OCI-LY3 (cell line): ENCODE results near the gene ZNF41.
"Not testable (repeated sequence)": the region's sequence is repeated elsewhere in the genome, so short reads cannot be mapped to it uniquely, and the experiment has no call there.

ENCODE experiments used
- H2AFZ ChIP-seq: fragments of 200-600, 300-600 bp; shearing (Covaris generic); 2 replicates; pipeline ENCODE4 v1.6.0; 2014; ENCODE audit warnings: antibody characterized with exemption, low read depth, low read length
- H3K27ac ChIP-seq: fragments of 200-600, 300-600 bp; sonication (generic); 2 replicates; pipeline ENCODE4 v1.5.1; 2014; ENCODE audit warnings: mild to moderate bottlenecking, low read length, moderate library complexity, mixed read lengths
- H3K27me3 ChIP-seq: fragments of 200-600, 300-600 bp; sonication (generic); 2 replicates; pipeline ENCODE4 v1.6.1; 2014; ENCODE audit warnings: low read depth, low read length, mixed read lengths
- H3K36me3 ChIP-seq: fragments of 200-600, 300-600 bp; sonication (generic); replicated peaks from 2 replicates; pipeline ENCODE3; 2014; ENCODE audit warnings: low read depth, low read length, mixed read lengths
- H3K4me1 ChIP-seq: fragments of 300-600, 200-600 bp; sonication (generic); 2 replicates; pipeline ENCODE4 v1.6.1; 2014; ENCODE audit warnings: low read length, mixed read lengths
- H3K4me2 ChIP-seq: fragments of 200-600, 300-600 bp; sonication (generic); 2 replicates; pipeline ENCODE4 v1.6.1; 2014; ENCODE audit warnings: low read length, mixed read lengths
- H3K4me3 ChIP-seq: fragments of 300-600, 200-600 bp; sonication (generic); 2 replicates; pipeline ENCODE4 v1.5.1; 2014; ENCODE audit warnings: antibody characterized with exemption, mild to moderate bottlenecking, low read length, moderate library complexity
- H3K79me2 ChIP-seq: fragments of 300-600, 200-600 bp; shearing (Covaris generic); 2 replicates; pipeline ENCODE4 v1.6.1; 2014; ENCODE audit warnings: mild to moderate bottlenecking, low read length, mixed read lengths
- H3K9ac ChIP-seq: fragments of 300-600, 200-600 bp; shearing (Covaris generic); 2 replicates; pipeline ENCODE4 v1.6.0; 2014; ENCODE audit warnings: mild to moderate bottlenecking, low read length, moderate library complexity
- H3K9me3 ChIP-seq: fragments of 200-600, 300-600 bp; shearing (Covaris generic); 2 replicates; pipeline ENCODE4 v1.6.1; 2014; ENCODE audit warnings: low read length, mixed read lengths; ENCODE audit not compliant: insufficient read depth
- H4K20me1 ChIP-seq: fragments of 200-600, 300-600 bp; sonication (generic); 2 replicates; pipeline ENCODE4 v1.6.1; 2016; ENCODE audit warnings: low read length, mixed read lengths; ENCODE audit not compliant: insufficient read depth
- EZH2phosphoT487 ChIP-seq: fragments of 200-600 bp; shearing (Covaris generic); IDR thresholded peaks from 2 replicates; pipeline ENCODE4 v1.6.1; 2018; ENCODE audit warnings: antibody characterized with exemption, mixed run types, low read depth
- TF ChIP-seq, protein P1 (sequence below): fragments of 200-600, 300-600 bp; sonication (generic); IDR thresholded peaks from 2 replicates; pipeline ENCODE4 v1.5.1; 2014; ENCODE audit warnings: antibody characterized with exemption, low read length, low read depth

ZNF41 gene

DNA sequence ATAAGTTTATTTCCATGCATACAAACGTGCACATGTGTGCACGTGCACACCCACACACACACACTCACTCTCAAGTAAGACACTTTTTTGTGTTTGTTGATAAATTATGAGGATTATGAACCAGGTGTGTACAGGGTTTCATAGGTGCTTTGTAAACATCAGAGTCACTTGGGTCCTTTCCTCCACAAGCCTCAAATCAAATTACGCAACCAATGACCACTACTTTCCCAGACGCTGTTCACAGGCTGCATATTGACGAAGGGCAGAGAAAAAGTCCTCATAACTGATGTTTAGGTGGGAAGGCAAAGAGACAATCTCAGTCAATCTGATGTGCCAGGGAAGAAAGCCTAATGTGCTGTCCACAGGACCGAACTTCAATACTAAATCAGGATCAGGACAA, 29.4 kb upstream of the ZNF41 start:
- not testable (repeated sequence) for H3K79me2 ChIP-seq, H3K27me3 ChIP-seq, H4K20me1 ChIP-seq, H2AFZ ChIP-seq, H3K9me3 ChIP-seq, H3K36me3 ChIP-seq
- peaks cover 15% of the 10 kb centered on the region for H3K4me1 ChIP-seq
- H3K9ac ChIP-seq, result peak overlapping the region; percentile 20; the same call in 1 of the 2 replicates
- H3K27ac ChIP-seq, result peak overlapping the region; percentile 56
- peak overlapping the region; percentile 51 for H3K4me3 ChIP-seq
- peak overlapping the region; percentile 55 for H3K4me2 ChIP-seq

DNA sequence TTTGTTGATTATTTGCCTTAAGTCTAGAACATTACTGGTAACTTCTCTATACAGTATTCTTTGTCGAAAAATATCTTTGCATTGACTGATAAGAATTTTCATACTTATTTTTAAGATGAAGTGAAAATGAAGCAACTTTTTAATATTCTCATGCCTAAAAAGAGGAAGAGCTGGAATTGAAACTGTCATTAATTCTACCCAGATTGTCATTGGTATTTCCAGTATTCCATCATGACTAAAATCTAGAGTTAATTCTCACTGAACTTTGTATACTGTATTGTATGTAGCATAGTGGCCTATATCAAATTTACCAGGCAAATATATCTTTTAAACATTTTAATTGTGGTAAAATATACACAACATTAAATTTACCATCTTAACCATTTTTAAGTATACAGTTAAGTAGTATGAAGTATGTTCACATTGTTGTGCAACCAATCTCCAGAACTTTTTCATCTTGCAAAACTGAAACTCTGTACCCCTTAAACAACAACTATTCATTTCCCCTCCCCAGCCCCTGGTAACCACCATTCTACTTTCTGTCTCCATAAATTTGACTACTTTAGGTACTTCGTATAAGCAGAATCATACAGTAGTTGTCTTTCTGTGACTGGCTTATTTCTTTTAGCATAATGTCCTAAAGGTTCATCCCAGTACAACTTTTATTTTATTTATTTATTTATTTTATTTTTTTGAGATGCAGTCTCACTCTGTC, 24.3 kb upstream of the ZNF41 start:
- no peak overlapping the region; the same call in 1 of the 2 replicates for H3K27ac ChIP-seq

DNA sequence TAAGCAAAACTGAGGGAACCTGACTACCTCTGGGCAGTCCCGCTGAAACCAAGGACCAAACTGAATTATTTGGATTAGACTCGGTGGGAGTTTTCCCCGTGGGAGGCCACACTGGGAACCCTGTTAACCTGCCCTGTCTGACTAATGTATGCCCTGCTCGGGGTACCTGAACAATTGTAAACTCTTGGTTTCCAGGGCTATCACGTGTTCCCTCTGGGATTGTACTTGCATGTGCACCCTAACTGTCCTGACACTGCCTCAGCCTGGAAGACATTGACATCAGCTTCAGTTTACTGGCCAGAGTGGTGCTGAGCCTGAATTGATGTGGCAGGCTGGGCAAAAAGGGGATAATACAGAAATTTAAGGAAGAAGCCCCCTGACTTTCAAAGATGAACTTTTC, 20.1 kb upstream of the ZNF41 start:
- Histone ChIP-seq H3K27ac (no peak overlapping the region), H3K4me1 (peaks cover 27% of the 10 kb centered on the region), H3K4me2 (peak overlapping the region; percentile 55), H3K9me3 (no peaks in the 10 kb centered on the region), H4K20me1 (no peaks in the 10 kb centered on the region), H3K79me2 (no peaks in the 10 kb centered on the region), H3K4me3 (no peak overlapping the region), H2AFZ (no peak overlapping the region), H3K36me3 (peaks cover 2% of the 10 kb centered on the region), H3K9ac (no peak overlapping the region), H3K27me3 (no peaks in the 10 kb centered on the region)
- TF ChIP-seq EZH2phosphoT487, result no peak
- TF ChIP-seq, protein P1, sequence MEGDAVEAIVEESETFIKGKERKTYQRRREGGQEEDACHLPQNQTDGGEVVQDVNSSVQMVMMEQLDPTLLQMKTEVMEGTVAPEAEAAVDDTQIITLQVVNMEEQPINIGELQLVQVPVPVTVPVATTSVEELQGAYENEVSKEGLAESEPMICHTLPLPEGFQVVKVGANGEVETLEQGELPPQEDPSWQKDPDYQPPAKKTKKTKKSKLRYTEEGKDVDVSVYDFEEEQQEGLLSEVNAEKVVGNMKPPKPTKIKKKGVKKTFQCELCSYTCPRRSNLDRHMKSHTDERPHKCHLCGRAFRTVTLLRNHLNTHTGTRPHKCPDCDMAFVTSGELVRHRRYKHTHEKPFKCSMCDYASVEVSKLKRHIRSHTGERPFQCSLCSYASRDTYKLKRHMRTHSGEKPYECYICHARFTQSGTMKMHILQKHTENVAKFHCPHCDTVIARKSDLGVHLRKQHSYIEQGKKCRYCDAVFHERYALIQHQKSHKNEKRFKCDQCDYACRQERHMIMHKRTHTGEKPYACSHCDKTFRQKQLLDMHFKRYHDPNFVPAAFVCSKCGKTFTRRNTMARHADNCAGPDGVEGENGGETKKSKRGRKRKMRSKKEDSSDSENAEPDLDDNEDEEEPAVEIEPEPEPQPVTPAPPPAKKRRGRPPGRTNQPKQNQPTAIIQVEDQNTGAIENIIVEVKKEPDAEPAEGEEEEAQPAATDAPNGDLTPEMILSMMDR, result no peak

More for the DNA sequence above, 24.3 kb upstream of the ZNF41 start:
- TF ChIP-seq, protein P1, result no peak
- no peak for TF ChIP-seq EZH2phosphoT487
- peaks cover 2% of the 10 kb centered on the region for H3K36me3 ChIP-seq
- H3K4me3 ChIP-seq, result no peak overlapping the region
- H4K20me1 ChIP-seq, result no peaks in the 10 kb centered on the region
- H3K9ac ChIP-seq, result no peak overlapping the region
- peaks cover 19% of the 10 kb centered on the region for H3K4me1 ChIP-seq
- H2AFZ ChIP-seq, result no peak overlapping the region
- H3K27me3 ChIP-seq, result no peaks in the 10 kb centered on the region
- no peaks in the 10 kb centered on the region for H3K79me2 ChIP-seq
- no peaks in the 10 kb centered on the region for H3K9me3 ChIP-seq
- H3K4me2 ChIP-seq, result no peak overlapping the region

DNA sequence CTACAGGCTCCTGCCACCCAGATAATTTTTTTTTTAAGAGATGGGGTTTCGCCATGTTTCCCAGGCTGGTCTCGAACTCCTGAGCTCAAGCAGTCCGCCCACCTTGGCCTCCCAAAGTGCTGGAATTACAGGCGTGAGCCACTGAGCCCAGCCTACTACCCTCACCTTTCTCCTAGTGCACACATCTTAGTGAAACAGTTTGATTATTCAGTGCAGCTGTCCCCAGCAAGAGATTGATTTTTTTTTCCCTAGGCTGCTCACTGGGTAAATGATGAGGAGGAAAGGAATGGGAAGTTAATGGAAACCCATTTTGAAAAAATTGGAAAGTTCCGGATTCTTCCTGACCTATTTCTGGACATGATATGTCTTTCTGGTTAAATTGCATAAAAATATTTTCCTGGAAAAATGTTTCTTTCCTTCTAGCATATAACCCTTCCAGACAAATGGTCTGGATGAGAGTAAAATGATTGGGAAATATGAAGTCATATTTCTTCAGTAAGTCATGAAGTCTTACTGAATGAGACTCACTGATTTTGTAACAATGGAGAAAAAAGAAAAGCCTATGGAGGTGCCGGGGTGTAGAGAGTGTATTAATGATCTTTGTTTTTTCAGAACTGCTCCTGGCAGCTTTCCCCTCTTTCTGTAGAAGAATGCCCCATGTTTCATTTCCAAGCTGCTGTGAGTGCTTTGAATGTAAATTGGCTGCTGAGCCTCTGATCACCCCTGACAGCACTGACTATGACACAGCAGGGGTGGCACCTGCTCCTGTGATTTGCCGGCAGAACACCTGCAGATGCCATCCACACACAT, 19.5 kb upstream of the ZNF41 start:
- peak overlapping the region; percentile 55 for H3K4me2 ChIP-seq
- H3K79me2 ChIP-seq, result no peaks in the 10 kb centered on the region
- no peak overlapping the region for H3K27ac ChIP-seq
- H3K36me3 ChIP-seq, result peaks cover 2% of the 10 kb centered on the region
- no peak overlapping the region for H2AFZ ChIP-seq
- no peak overlapping the region for H3K9ac ChIP-seq
- no peak for TF ChIP-seq EZH2phosphoT487
- TF ChIP-seq, protein P1, result no peak
- no peaks in the 10 kb centered on the region for H3K9me3 ChIP-seq
- H3K27me3 ChIP-seq, result no peaks in the 10 kb centered on the region
- H3K4me1 ChIP-seq, result peaks cover 31% of the 10 kb centered on the region
- H3K4me3 ChIP-seq, result no peak overlapping the region
- H4K20me1 ChIP-seq, result no peaks in the 10 kb centered on the region
